GM23248 (cell line): Measurements from ENCODE around the gene FAM120A.

Experiments
- EZH2 ChIP-seq: fragments of 200-600 bp; sonication (generic); IDR thresholded peaks from 2 replicates; pipeline ENCODE4 v1.6.1; 2018; ENCODE audit warnings: antibody characterized with exemption, mild to moderate bottlenecking; ENCODE audit not compliant: insufficient read depth, poor library complexity, severe bottlenecking
- EZH2phosphoT487 ChIP-seq: fragments of 200-600 bp; sonication (generic); IDR thresholded peaks from 2 replicates; pipeline ENCODE4 v1.6.1; 2018; ENCODE audit warnings: antibody characterized with exemption, moderate library complexity, mild to moderate bottlenecking, low read depth; ENCODE audit not compliant: insufficient read depth

- TF ChIP-seq EZH2phosphoT487 (no peak), EZH2 (no peak)
Observed at GRCh38 chr9:93450945-93451815, at the start of gene FAM120A.
